ENCODE data around the gene BIRC2. TPM values are rescaled to one million over a fixed set of nuclear protein-coding genes. Genes with fewer than 3 reads are reported as not detected.

BIRC2 gene
- total RNA-seq, 2 experiments from 2014 or later, result 107 to 109 TPM

DNA sequence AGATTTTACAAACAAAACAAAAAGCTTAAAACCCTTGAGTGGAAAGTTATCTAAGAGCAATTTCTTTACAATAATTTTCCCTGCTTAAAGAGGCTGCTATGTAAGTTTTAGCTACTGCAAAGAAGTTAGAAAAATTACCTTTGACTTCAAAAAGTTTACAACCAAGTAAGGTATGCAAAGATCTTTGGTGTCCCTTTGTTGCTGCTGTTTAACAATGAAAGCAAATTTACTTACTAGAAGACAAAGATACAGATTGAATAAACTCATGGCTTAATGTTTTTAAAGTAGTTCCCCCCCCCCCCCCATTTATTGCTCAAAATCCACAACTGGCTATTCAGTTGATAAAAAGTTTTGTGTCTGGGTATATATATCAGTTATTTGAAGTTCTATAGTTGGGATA, 79.6 kb downstream of the BIRC2 start:
- H3K36me3 ChIP-seq (ENCODE audit: insufficient read depth, low read length), result peaks cover 17% of the 10 kb centered on the region
- peak overlapping the region; percentile 81 for H3K27ac Mint-ChIP-seq
- H3K36me3 Mint-ChIP-seq (ENCODE audit: low read depth), result peaks cover 59% of the 10 kb centered on the region
- no peaks in the 10 kb centered on the region for H3K9me3 ChIP-seq (ENCODE audit: control insufficient read depth in 1 of 2, insufficient read depth in 1 of 2, low read length in 2 of 2)
- no peaks in the 10 kb centered on the region for H3K27me3 Mint-ChIP-seq
- TF ChIP-seq, protein P1, sequence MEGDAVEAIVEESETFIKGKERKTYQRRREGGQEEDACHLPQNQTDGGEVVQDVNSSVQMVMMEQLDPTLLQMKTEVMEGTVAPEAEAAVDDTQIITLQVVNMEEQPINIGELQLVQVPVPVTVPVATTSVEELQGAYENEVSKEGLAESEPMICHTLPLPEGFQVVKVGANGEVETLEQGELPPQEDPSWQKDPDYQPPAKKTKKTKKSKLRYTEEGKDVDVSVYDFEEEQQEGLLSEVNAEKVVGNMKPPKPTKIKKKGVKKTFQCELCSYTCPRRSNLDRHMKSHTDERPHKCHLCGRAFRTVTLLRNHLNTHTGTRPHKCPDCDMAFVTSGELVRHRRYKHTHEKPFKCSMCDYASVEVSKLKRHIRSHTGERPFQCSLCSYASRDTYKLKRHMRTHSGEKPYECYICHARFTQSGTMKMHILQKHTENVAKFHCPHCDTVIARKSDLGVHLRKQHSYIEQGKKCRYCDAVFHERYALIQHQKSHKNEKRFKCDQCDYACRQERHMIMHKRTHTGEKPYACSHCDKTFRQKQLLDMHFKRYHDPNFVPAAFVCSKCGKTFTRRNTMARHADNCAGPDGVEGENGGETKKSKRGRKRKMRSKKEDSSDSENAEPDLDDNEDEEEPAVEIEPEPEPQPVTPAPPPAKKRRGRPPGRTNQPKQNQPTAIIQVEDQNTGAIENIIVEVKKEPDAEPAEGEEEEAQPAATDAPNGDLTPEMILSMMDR (IDR thresholded peaks at IDR 0.05), result no peak
- H3K9me3 Mint-ChIP-seq, result no peaks in the 10 kb centered on the region
- ATAC-seq (ENCODE audit: poor library complexity), result no peak
- no peak overlapping the region for H3K27ac ChIP-seq (ENCODE audit: low read depth in 1 of 2, low read length in 2 of 2)
- ChIA-PET CTCF (interaction anchor here (0.7 to 1.6 kb wide), 6 partner anchors 11 to 85 kb away, joined by 3 to 4 read pairs (median 4); no protein-coding TSS in a partner anchor), POLR2A (interaction anchor here (0.7 to 1.3 kb wide), 5 partner anchors 10 to 110 kb away, joined by 3 to 4 read pairs (median 3); no protein-coding TSS in a partner anchor)
- peaks cover 59% of the 10 kb centered on the region for H3K4me1 ChIP-seq (ENCODE audit: insufficient read depth, low read length)
- H3K4me1 Mint-ChIP-seq (ENCODE audit: low read depth), result peaks cover 91% of the 10 kb centered on the region
- no peak for DNase-seq
- peak overlapping the region; percentile 47 for H3K4me3 Mint-ChIP-seq
- no peaks in the 10 kb centered on the region for H3K27me3 ChIP-seq (ENCODE audit: control insufficient read depth in 1 of 2, insufficient read depth in 2 of 2, low read length in 2 of 2)
- intact Hi-C loops (cut with DNase I, micrococcal nuclease), result loop anchor here in 1 of 2 experiments (2.0 kb wide), 1 partner anchor 68 kb away; no protein-coding TSS in a partner anchor
- no peak overlapping the region for H3K4me3 ChIP-seq (ENCODE audit: low read length)

DNA sequence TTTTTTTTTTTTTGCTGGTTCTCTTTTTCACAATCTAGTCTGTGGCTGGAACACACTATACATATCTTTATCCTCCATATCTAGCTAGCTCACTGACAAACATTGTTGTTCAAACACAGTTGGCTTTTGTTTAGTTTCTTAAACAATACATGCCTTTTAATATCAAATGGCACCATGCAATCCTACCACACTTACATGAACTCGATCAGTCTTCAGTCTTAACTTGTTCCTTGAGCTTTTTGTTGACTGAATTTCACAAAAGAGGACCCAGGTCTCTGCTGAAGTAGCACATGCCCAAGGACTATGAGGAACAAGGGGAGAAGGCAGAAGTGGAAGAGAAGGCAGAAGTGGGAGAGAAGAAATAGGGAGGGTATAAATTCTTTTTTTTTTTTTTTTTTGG, 80.1 kb downstream of the BIRC2 start:
- Mint-ChIP-seq H3K9me3 (peaks cover 2% of the 10 kb centered on the region), H3K36me3 (ENCODE audit: low read depth) (peaks cover 64% of the 10 kb centered on the region), H3K27ac (peak overlapping the region; percentile 81), H3K4me3 (peak overlapping the region; percentile 47), H3K27me3 (no peaks in the 10 kb centered on the region), H3K4me1 (ENCODE audit: low read depth) (peaks cover 91% of the 10 kb centered on the region)
- DNase-seq (no peak), ATAC-seq (ENCODE audit: poor library complexity) (no peak)
- no peaks in the 10 kb centered on the region for H3K9me3 ChIP-seq (ENCODE audit: control insufficient read depth in 1 of 2, insufficient read depth in 1 of 2, low read length in 2 of 2)
- peaks cover 58% of the 10 kb centered on the region for H3K4me1 ChIP-seq (ENCODE audit: insufficient read depth, low read length)
- H3K27ac ChIP-seq (ENCODE audit: low read depth in 1 of 2, low read length in 2 of 2), result no peak overlapping the region
- H3K27me3 ChIP-seq (ENCODE audit: control insufficient read depth in 1 of 2, insufficient read depth in 2 of 2, low read length in 2 of 2), result no peaks in the 10 kb centered on the region
- intact Hi-C loops (cut with DNase I, micrococcal nuclease), result loop anchor here in 1 of 2 experiments (2.0 kb wide), 1 partner anchor 68 kb away; no protein-coding TSS in a partner anchor
- CTCF ChIA-PET, result interaction anchor here (0.8 to 1.3 kb wide), 3 partner anchors 11 to 86 kb away, joined by 3 to 4 read pairs (median 3); no protein-coding TSS in a partner anchor
- peaks cover 22% of the 10 kb centered on the region for H3K36me3 ChIP-seq (ENCODE audit: insufficient read depth, low read length)
- POLR2A ChIA-PET, result interaction anchor here (1.1 to 1.4 kb wide), 3 partner anchors 11 to 31 kb away, joined by 3 to 4 read pairs (median 3); no protein-coding TSS in a partner anchor
- no peak overlapping the region for H3K4me3 ChIP-seq (ENCODE audit: low read length)
- TF ChIP-seq, protein P1 (IDR thresholded peaks at IDR 0.05), result no peak

Other genes with a start within 250 kb of the BIRC2 start
- under 1 TPM in 1 of 2 experiments, not detected in 1; 0.06 TPM for gene YAP1, start 236.8 kb upstream of the BIRC2 start, total RNA-seq
- 100 to 1,000 TPM; 115 to 124 TPM for gene BIRC3, start 29.7 kb upstream of the BIRC2 start, total RNA-seq
- 100 to 1,000 TPM; 288 to 307 TPM for gene TMEM123, start 105.6 kb downstream of the BIRC2 start, total RNA-seq
- not detected for gene MMP7, start 183.5 kb downstream of the BIRC2 start, total RNA-seq